ENCODE results near the gene MEOX2. TPM values are rescaled to one million over a fixed set of nuclear protein-coding genes. Genes with fewer than 3 reads are reported as not detected.

MEOX2 gene
- polyA plus RNA-seq, 1 donor from 2014 or later: not detected

DNA sequence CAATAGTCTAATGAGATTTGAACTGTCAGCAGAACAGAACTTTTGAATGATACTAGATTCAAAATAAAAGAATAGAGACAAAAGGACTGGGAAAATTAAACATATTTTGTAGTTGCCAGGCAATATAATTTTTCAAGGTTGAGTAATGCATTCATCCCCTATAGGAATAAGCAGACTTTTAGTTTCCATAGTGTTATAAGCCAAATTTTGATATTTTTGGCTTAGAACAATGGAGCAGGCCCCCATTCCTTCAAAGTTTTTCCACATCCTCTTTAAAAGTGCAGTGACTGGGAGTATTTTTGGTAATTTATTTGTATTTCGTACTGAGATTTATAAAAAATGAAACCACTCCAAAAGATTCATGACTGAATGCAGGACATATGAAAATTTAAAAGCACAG is 24.0 kb downstream of the MEOX2 start:
- no peaks in the 10 kb centered on the region for H3K79me2 ChIP-seq (replicated peaks; ENCODE audit: insufficient read depth, low read length)
- no peak overlapping the region for H3K4me3 ChIP-seq (ENCODE audit: low read length)
- no peak overlapping the region for H3K9ac ChIP-seq (ENCODE audit: low read length)
- no peaks in the 10 kb centered on the region for H3K36me3 ChIP-seq (ENCODE audit: insufficient read depth, low read length)
- no peaks in the 10 kb centered on the region for H3K9me3 ChIP-seq (ENCODE audit: low read length)
- no peaks in the 10 kb centered on the region for H3F3A ChIP-seq (ENCODE audit: insufficient read depth, low read length, poor library complexity, severe bottlenecking)
- no peak overlapping the region for H3K27ac ChIP-seq (ENCODE audit: low read length)
- H3K27me3 ChIP-seq (ENCODE audit: insufficient read depth, low read depth, low read length): no peaks in the 10 kb centered on the region
- H2AFZ ChIP-seq (ENCODE audit: low read depth, low read length): no peak overlapping the region
- H3K9me2 ChIP-seq (ENCODE audit: insufficient read depth, low read length): no peaks in the 10 kb centered on the region
- no peaks in the 10 kb centered on the region for H4K20me1 ChIP-seq (ENCODE audit: insufficient read depth)
- no peak overlapping the region for H3K4me2 ChIP-seq (ENCODE audit: low read length)
- TF ChIP-seq, protein P1, sequence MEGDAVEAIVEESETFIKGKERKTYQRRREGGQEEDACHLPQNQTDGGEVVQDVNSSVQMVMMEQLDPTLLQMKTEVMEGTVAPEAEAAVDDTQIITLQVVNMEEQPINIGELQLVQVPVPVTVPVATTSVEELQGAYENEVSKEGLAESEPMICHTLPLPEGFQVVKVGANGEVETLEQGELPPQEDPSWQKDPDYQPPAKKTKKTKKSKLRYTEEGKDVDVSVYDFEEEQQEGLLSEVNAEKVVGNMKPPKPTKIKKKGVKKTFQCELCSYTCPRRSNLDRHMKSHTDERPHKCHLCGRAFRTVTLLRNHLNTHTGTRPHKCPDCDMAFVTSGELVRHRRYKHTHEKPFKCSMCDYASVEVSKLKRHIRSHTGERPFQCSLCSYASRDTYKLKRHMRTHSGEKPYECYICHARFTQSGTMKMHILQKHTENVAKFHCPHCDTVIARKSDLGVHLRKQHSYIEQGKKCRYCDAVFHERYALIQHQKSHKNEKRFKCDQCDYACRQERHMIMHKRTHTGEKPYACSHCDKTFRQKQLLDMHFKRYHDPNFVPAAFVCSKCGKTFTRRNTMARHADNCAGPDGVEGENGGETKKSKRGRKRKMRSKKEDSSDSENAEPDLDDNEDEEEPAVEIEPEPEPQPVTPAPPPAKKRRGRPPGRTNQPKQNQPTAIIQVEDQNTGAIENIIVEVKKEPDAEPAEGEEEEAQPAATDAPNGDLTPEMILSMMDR (IDR thresholded peaks at IDR 0.05; ENCODE audit: poor library complexity, severe bottlenecking): no peak
- no peak for TF ChIP-seq EZH2 (IDR thresholded peaks at IDR 0.05; ENCODE audit: borderline replicate concordance, insufficient read depth, low read length, poor library complexity, severe bottlenecking)
- TF ChIP-seq, protein P2, sequence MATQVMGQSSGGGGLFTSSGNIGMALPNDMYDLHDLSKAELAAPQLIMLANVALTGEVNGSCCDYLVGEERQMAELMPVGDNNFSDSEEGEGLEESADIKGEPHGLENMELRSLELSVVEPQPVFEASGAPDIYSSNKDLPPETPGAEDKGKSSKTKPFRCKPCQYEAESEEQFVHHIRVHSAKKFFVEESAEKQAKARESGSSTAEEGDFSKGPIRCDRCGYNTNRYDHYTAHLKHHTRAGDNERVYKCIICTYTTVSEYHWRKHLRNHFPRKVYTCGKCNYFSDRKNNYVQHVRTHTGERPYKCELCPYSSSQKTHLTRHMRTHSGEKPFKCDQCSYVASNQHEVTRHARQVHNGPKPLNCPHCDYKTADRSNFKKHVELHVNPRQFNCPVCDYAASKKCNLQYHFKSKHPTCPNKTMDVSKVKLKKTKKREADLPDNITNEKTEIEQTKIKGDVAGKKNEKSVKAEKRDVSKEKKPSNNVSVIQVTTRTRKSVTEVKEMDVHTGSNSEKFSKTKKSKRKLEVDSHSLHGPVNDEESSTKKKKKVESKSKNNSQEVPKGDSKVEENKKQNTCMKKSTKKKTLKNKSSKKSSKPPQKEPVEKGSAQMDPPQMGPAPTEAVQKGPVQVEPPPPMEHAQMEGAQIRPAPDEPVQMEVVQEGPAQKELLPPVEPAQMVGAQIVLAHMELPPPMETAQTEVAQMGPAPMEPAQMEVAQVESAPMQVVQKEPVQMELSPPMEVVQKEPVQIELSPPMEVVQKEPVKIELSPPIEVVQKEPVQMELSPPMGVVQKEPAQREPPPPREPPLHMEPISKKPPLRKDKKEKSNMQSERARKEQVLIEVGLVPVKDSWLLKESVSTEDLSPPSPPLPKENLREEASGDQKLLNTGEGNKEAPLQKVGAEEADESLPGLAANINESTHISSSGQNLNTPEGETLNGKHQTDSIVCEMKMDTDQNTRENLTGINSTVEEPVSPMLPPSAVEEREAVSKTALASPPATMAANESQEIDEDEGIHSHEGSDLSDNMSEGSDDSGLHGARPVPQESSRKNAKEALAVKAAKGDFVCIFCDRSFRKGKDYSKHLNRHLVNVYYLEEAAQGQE (IDR thresholded peaks at IDR 0.05; ENCODE audit: borderline replicate concordance): no peak
- TF ChIP-seq POLR2AphosphoS5 (IDR thresholded peaks at IDR 0.05): no peak
- TF ChIP-seq MXI1 (conservative IDR thresholded peaks at IDR 0.05; ENCODE audit: poor library complexity, severe bottlenecking): no peak
- no peak for TF ChIP-seq TAF1 (IDR thresholded peaks at IDR 0.05; ENCODE audit: low read depth)
- TF ChIP-seq EP300 (conservative IDR thresholded peaks at IDR 0.05; ENCODE audit: poor library complexity, severe bottlenecking): no peak
- no peak for TF ChIP-seq RAD21 (conservative IDR thresholded peaks at IDR 0.05)
- no peak for TF ChIP-seq SMC3 (conservative IDR thresholded peaks at IDR 0.05; ENCODE audit: poor library complexity)

DNA sequence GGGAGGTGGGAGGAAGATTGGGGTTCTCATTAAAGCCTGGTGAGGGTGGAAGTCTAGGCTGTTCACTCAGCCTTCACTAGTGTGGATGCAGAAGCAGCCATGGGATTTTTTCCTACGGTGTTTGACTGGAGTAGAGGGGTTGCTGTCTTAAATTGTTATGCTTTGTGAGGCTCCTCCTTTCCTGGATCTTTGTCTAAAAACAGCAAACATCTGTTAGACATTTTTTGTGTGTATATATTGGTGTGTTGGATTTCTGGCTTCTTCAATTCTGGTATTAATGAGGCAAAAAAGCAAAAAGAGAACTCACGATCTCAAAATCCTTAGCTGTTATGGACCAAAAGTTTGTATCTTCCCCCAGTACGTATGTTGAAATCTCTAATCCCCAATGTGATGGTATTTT is 28.2 kb downstream of the MEOX2 start:
- no peak for TF ChIP-seq SMC3 (conservative IDR thresholded peaks at IDR 0.05; ENCODE audit: poor library complexity)
- TF ChIP-seq POLR2AphosphoS5 (IDR thresholded peaks at IDR 0.05): no peak
- no peak for TF ChIP-seq EZH2 (IDR thresholded peaks at IDR 0.05; ENCODE audit: borderline replicate concordance, insufficient read depth, low read length, poor library complexity, severe bottlenecking)
- no peak for TF ChIP-seq TAF1 (IDR thresholded peaks at IDR 0.05; ENCODE audit: low read depth)
- TF ChIP-seq, protein P2 (IDR thresholded peaks at IDR 0.05; ENCODE audit: borderline replicate concordance): no peak
- TF ChIP-seq, protein P1 (IDR thresholded peaks at IDR 0.05; ENCODE audit: poor library complexity, severe bottlenecking): no peak
- no peak for TF ChIP-seq MXI1 (conservative IDR thresholded peaks at IDR 0.05; ENCODE audit: poor library complexity, severe bottlenecking)
- no peak for TF ChIP-seq RAD21 (conservative IDR thresholded peaks at IDR 0.05)
- TF ChIP-seq EP300 (conservative IDR thresholded peaks at IDR 0.05; ENCODE audit: poor library complexity, severe bottlenecking): no peak
- H2AFZ ChIP-seq (ENCODE audit: low read depth, low read length): no peak overlapping the region

More for the DNA sequence above, 28.2 kb downstream of the MEOX2 start:
- H3K36me3 ChIP-seq (ENCODE audit: insufficient read depth, low read length): no peaks in the 10 kb centered on the region
- H3F3A ChIP-seq (ENCODE audit: insufficient read depth, low read length, poor library complexity, severe bottlenecking): no peaks in the 10 kb centered on the region
- no peaks in the 10 kb centered on the region for H3K79me2 ChIP-seq (replicated peaks; ENCODE audit: insufficient read depth, low read length)
- H3K27me3 ChIP-seq (ENCODE audit: insufficient read depth, low read depth, low read length): no peaks in the 10 kb centered on the region
- no peak overlapping the region for H3K4me3 ChIP-seq (ENCODE audit: low read length)
- no peak overlapping the region for H3K27ac ChIP-seq (ENCODE audit: low read length)
- no peaks in the 10 kb centered on the region for H3K9me2 ChIP-seq (ENCODE audit: insufficient read depth, low read length)
- no peaks in the 10 kb centered on the region for H4K20me1 ChIP-seq (ENCODE audit: insufficient read depth)
- no peak overlapping the region for H3K4me2 ChIP-seq (ENCODE audit: low read length)
- no peak overlapping the region for H3K9ac ChIP-seq (ENCODE audit: low read length)
- no peaks in the 10 kb centered on the region for H3K9me3 ChIP-seq (ENCODE audit: low read length)

Measured in neural cell (in vitro differentiated cells).